CD14-positive monocyte (primary cell): ENCODE results near the gene OSBPL10. TPM values are rescaled to one million over a fixed set of nuclear protein-coding genes. Genes with fewer than 3 reads are reported as not detected.

ENCODE experiments used
- DNase-seq, 3 donors: peaks; one replicate each; pipeline ENCODE4 v3.0.0-alpha.2; 2011 to 2022
- H2AFZ ChIP-seq: 2 replicates; pipeline ENCODE4 v1.6.0; 2012; ENCODE audit warnings: mild to moderate bottlenecking, low read depth, low read length, inconsistent platforms; ENCODE audit not compliant: insufficient read depth, poor library complexity, severe bottlenecking
- H3K27ac ChIP-seq, 2 donors: 1 replicate in 1 of 2; 2 replicates in 1 of 2; pipeline ENCODE4 v1.5.1; 2012 to 2013; ENCODE audit warnings: low read length in 2 of 2, control low read depth in 1 of 2, inconsistent platforms in 1 of 2, low read depth in 1 of 2, mild to moderate bottlenecking in 1 of 2
- H3K27me3 ChIP-seq, 2 donors: one replicate each; pipeline versions ENCODE4 v1.6.0 to v1.6.1; 2011 to 2013; ENCODE audit warnings: low read length in 2 of 2; ENCODE audit not compliant: control insufficient read depth in 2 of 2, insufficient read depth in 2 of 2
- H3K36me3 ChIP-seq, 2 donors: replicated peaks in 1 of 2; 1 replicate in 1 of 2; 2 replicates in 1 of 2; pipeline versions ENCODE4 v1.5.1 to v1.6.1; 2012 to 2013; ENCODE audit warnings: low read length in 2 of 2, control low read depth in 1 of 2, inconsistent platforms in 1 of 2, mild to moderate bottlenecking in 1 of 2; ENCODE audit not compliant: insufficient read depth in 2 of 2, control insufficient read depth in 1 of 2
- H3K4me1 ChIP-seq, 2 donors: 1 replicate in 1 of 2; 2 replicates in 1 of 2; pipeline versions ENCODE4 v1.5.1 to v1.6.1; 2012 to 2013; ENCODE audit warnings: low read length in 2 of 2, control low read depth in 1 of 2, inconsistent platforms in 1 of 2, mild to moderate bottlenecking in 1 of 2, moderate library complexity in 1 of 2; ENCODE audit not compliant: insufficient read depth in 2 of 2, control insufficient read depth in 1 of 2
- H3K4me2 ChIP-seq: replicated peaks from 2 replicates; pipeline ENCODE3; 2012; ENCODE audit warnings: low read length, moderate library complexity, mild to moderate bottlenecking; ENCODE audit not compliant: poor library complexity, severe bottlenecking; ENCODE audit errors: extremely low read depth
- H3K4me3 ChIP-seq, 3 experiments: fragments of 200-600 bp in 1 of 3; sonication (generic) in 1 of 3; replicated peaks in 1 of 3; 1 replicate in 2 of 3; 2 replicates in 1 of 3; pipeline ENCODE4 v1.5.1; 2011 to 2013; ENCODE audit warnings: low read length in 3 of 3, mild to moderate bottlenecking in 3 of 3, control low read depth in 2 of 3, low read depth in 2 of 3, inconsistent platforms in 1 of 3, moderate library complexity in 1 of 3
- H3K79me2 ChIP-seq: 2 replicates; pipeline ENCODE4 v1.6.0; 2012; ENCODE audit warnings: mild to moderate bottlenecking, control low read depth, inconsistent platforms, low read length, moderate library complexity; ENCODE audit not compliant: insufficient read depth
- H3K9ac ChIP-seq: 2 replicates; pipeline ENCODE4 v1.6.0; 2017; ENCODE audit warnings: low read length, mild to moderate bottlenecking; ENCODE audit not compliant: insufficient read depth, poor library complexity, severe bottlenecking
- H3K9me3 ChIP-seq, 2 donors: replicated peaks in 1 of 2; 1 replicate in 1 of 2; 2 replicates in 1 of 2; pipeline versions ENCODE4 v1.5.1 to v1.6.1; 2012 to 2013; ENCODE audit warnings: low read length in 2 of 2, control low read depth in 1 of 2; ENCODE audit not compliant: control insufficient read depth in 1 of 2, insufficient read depth in 1 of 2
- H4K20me1 ChIP-seq: 2 replicates; pipeline ENCODE4 v1.6.0; 2012; ENCODE audit warnings: mild to moderate bottlenecking, low read length, control low read depth, moderate library complexity; ENCODE audit not compliant: insufficient read depth
- H3K27ac Mint-ChIP-seq, 7 donors: one replicate each; pipeline ENCODE4 v1.8.0; 2020; ENCODE audit warnings: mild to moderate bottlenecking in 7 of 7, mixed read lengths in 7 of 7, moderate library complexity in 6 of 7, inconsistent platforms in 2 of 7
- H3K27me3 Mint-ChIP-seq, 3 donors: one replicate each; pipeline ENCODE4 v1.8.0; 2021 to 2022; ENCODE audit warnings: low read depth in 3 of 3, mild to moderate bottlenecking in 3 of 3, mixed read lengths in 3 of 3, moderate library complexity in 3 of 3, inconsistent platforms in 1 of 3
- H3K36me3 Mint-ChIP-seq, 2 donors: one replicate each; pipeline ENCODE4 v1.8.0; 2020; ENCODE audit warnings: mixed read lengths in 2 of 2, inconsistent platforms in 1 of 2, mild to moderate bottlenecking in 1 of 2
- H3K4me1 Mint-ChIP-seq: one replicate; pipeline ENCODE4 v1.8.0; 2020; ENCODE audit warnings: mild to moderate bottlenecking, mixed read lengths
- H3K4me3 Mint-ChIP-seq, 2 donors: one replicate each; pipeline ENCODE4 v1.8.0; 2020; ENCODE audit warnings: mild to moderate bottlenecking in 2 of 2, mixed read lengths in 2 of 2, moderate library complexity in 1 of 2
- H3K9me3 Mint-ChIP-seq, 7 donors: one replicate each; pipeline ENCODE4 v1.8.0; 2020 to 2022; ENCODE audit warnings: mixed read lengths in 7 of 7, mild to moderate bottlenecking in 6 of 7, moderate library complexity in 6 of 7, inconsistent platforms in 2 of 7
- WGBS: methylation state at CpG from one replicate; pipeline ENCODE4 v1.1.5; 2013; ENCODE audit warnings: missing lambda C conversion rate; ENCODE audit not compliant: insufficient coverage; 5-methylcytosine and 5-hydroxymethylcytosine counted together
- intact Hi-C, 2 donors: fragments of 100-400 bp; cut with micrococcal nuclease; formaldehyde crosslinking; loops; one replicate each; pipeline versions ENCODE4 v1.15.0 to v1.15.1; 2023
- polyA plus RNA-seq, 3 donors: library from polyadenylated mRNA; depleted of rRNA in 1 of 3; unstranded in 2 of 3; stranded (reverse) in 1 of 3; fragments of 300-500 nt in 2 of 3; fragments of >200 nt in 1 of 3; fragmentation: Illumina TruSeq in 2 of 3; gene quantifications; 1 replicate in 2 of 3; 2 replicates in 1 of 3; pipeline ENCODE4 v1.2.3, GENCODE V29; 2012 to 2021
- TF ChIP-seq, protein P1 (sequence below): fragments of 200-600 bp; IDR thresholded peaks from one replicate; pipeline ENCODE4 v1.8.0; 2022; ENCODE audit warnings: antibody characterized with exemption, mild to moderate bottlenecking

OSBPL10 gene
- polyA plus RNA-seq, 3 donors: 0.03 TPM; not detected in 2

- Mint-ChIP-seq H3K27ac (no peak overlapping the region), H3K36me3 (no peaks in the 10 kb centered on the region), H3K4me1 (no peaks in the 10 kb centered on the region), H3K4me3 (no peak overlapping the region), H3K27me3 (peaks cover 2 to 4% (median 4%) of the 10 kb centered on the region in 3 donors), H3K9me3 (peaks cover 0 to 3% (median 0%) of the 10 kb centered on the region in 7 donors)
- Histone ChIP-seq H3K9ac (no peak overlapping the region), H3K79me2 (no peaks in the 10 kb centered on the region), H3K27me3 (no peaks in the 10 kb centered on the region), H2AFZ (no peak overlapping the region), H3K27ac (no peak overlapping the region), H4K20me1 (no peaks in the 10 kb centered on the region), H3K4me1 (no peaks in the 10 kb centered on the region), H3K4me2 (no peak overlapping the region), H3K36me3 (no peaks in the 10 kb centered on the region), H3K4me3 (no peak overlapping the region), H3K9me3 (no peaks in the 10 kb centered on the region)
- intact Hi-C loops: no loop called here
- TF ChIP-seq, protein P1, sequence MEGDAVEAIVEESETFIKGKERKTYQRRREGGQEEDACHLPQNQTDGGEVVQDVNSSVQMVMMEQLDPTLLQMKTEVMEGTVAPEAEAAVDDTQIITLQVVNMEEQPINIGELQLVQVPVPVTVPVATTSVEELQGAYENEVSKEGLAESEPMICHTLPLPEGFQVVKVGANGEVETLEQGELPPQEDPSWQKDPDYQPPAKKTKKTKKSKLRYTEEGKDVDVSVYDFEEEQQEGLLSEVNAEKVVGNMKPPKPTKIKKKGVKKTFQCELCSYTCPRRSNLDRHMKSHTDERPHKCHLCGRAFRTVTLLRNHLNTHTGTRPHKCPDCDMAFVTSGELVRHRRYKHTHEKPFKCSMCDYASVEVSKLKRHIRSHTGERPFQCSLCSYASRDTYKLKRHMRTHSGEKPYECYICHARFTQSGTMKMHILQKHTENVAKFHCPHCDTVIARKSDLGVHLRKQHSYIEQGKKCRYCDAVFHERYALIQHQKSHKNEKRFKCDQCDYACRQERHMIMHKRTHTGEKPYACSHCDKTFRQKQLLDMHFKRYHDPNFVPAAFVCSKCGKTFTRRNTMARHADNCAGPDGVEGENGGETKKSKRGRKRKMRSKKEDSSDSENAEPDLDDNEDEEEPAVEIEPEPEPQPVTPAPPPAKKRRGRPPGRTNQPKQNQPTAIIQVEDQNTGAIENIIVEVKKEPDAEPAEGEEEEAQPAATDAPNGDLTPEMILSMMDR: no peak
- DNase-seq: no peak
- WGBS: no CpG with 5 or more reads among the region's 3 CpGs
Observed at GRCh38 chr3:31934866-31935265, 46.2 kb downstream of the OSBPL10 start.

DNA sequence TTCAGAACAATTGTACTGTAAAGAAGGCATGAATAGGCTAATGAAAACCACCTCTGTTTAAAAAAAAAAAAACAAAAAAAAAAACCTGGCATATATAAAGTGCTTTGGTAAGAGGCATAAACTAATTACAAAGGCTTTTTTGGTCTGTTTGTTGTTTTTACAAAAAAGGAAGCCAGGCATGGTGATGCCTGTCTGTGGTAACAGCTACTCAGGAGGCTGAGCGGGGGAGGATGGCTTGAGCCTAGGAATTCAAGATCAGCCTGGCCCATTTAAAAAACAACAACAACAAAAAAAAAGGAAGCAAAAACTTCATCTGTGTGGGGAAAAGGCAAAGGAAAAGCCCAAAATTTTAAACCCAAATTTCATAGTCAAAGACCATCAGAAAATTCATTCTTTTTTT, 47.0 kb downstream of the OSBPL10 start:
- peaks cover 2 to 4% (median 4%) of the 10 kb centered on the region in 3 donors for H3K27me3 Mint-ChIP-seq
- Histone ChIP-seq H3K9me3 (no peaks in the 10 kb centered on the region), H3K4me1 (no peaks in the 10 kb centered on the region), H2AFZ (no peak overlapping the region), H3K27me3 (no peaks in the 10 kb centered on the region), H4K20me1 (no peaks in the 10 kb centered on the region), H3K27ac (no peak overlapping the region), H3K79me2 (no peaks in the 10 kb centered on the region), H3K4me3 (no peak overlapping the region), H3K36me3 (no peaks in the 10 kb centered on the region), H3K9ac (no peak overlapping the region), H3K4me2 (no peak overlapping the region)
- WGBS: no CpG with 5 or more reads among the region's 1 CpG
- H3K27ac Mint-ChIP-seq: no peak overlapping the region
- no peak overlapping the region for H3K4me3 Mint-ChIP-seq
- H3K9me3 Mint-ChIP-seq: peaks cover 0 to 3% (median 0%) of the 10 kb centered on the region in 7 donors
- no peak for DNase-seq
- TF ChIP-seq, protein P1: no peak
- H3K36me3 Mint-ChIP-seq: no peaks in the 10 kb centered on the region
- intact Hi-C loops: no loop called here
- no peaks in the 10 kb centered on the region for H3K4me1 Mint-ChIP-seq
